HG02763 (cell line): ENCODE results near the gene ADARB1.

Source experiments
- ATAC-seq: cut with Tn5 transposase; IDR thresholded peaks from one replicate; pipeline ENCODE4 v1.9.1; 2021; ENCODE audit warnings: mild to moderate bottlenecking, moderate library complexity; ENCODE audit not compliant: unreplicated experiment

The ADARB1 gene

GRCh38 chr21:45037986-45038385 is 36.4 kb upstream of the ADARB1 start:
- ATAC-seq = no peak

GRCh38 chr21:45039317-45040156 is 34.8 kb upstream of the ADARB1 start:
- ATAC-seq = no peak

- ATAC-seq = no peak
Observed at GRCh38 chr21:45040157-45040711, 34.1 kb upstream of the ADARB1 start.

- ATAC-seq = no peak
Observed at GRCh38 chr21:45040739-45041138, 33.6 kb upstream of the ADARB1 start.

- no peak for ATAC-seq
Observed at GRCh38 chr21:45041351-45041805, 33.0 kb upstream of the ADARB1 start.

DNA sequence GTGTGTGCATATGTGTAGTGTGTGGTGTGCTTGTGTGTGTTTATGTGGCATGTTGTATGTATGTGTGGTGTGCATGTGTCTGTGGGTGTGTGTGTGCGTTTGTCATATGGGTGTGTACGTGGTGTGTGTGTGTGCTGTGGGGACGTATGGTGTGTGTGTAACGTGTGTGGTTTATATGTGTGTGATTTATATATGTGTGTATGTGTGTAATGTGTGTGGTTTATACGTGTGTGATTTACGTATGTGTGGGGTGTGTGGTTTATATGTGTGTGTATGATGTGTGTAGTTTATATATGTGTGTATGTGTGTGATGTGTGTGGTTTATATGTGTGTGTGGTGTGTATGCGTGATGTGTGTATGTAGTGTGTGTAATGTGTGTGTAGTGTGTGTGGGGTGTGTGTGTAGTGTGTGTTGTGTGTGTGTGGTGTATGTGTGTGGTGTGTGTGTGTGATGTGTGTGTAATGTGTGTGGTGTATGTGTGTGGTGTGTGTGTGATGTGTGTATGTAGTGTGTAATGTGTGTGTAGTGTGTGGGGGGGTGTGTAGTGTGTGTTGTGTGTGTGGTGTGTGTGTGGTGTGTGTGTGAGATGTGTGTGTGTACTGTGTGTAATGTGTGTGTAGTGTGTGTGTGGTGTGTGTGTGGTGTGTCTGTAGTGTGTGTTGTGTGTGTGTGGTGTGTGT is 32.3 kb upstream of the ADARB1 start:
- no peak for ATAC-seq

- no peak for ATAC-seq
Observed at GRCh38 chr21:45042664-45043161, 31.7 kb upstream of the ADARB1 start.

DNA sequence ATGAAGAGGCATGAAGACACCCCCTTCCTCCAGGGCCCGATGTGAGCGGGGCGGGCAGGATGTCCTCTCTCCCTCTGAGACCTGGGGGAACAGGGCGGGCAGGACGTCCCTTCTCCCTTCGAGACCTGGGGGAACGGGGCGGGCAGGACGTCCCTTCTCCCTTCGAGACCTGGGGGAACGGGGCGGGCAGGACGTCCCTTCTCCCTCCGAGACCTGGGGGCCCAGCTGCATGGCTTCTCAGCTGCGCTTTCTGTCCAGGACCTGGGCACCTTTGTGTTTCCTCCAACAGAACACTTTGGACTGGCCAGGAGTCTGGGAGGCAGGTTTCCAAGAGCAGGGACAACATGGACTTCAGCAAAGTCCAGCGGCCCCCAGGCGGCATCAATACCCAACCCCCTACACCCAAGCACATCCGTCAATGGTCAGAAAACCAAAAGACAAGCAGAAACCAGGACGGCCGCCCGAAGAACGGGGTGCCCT is 30.8 kb upstream of the ADARB1 start:
- no peak for ATAC-seq

- ATAC-seq = no peak
Observed at GRCh38 chr21:45045481-45045880, 28.9 kb upstream of the ADARB1 start.

GRCh38 chr21:45047257-45047656 is 27.1 kb upstream of the ADARB1 start:
- no peak for ATAC-seq

DNA sequence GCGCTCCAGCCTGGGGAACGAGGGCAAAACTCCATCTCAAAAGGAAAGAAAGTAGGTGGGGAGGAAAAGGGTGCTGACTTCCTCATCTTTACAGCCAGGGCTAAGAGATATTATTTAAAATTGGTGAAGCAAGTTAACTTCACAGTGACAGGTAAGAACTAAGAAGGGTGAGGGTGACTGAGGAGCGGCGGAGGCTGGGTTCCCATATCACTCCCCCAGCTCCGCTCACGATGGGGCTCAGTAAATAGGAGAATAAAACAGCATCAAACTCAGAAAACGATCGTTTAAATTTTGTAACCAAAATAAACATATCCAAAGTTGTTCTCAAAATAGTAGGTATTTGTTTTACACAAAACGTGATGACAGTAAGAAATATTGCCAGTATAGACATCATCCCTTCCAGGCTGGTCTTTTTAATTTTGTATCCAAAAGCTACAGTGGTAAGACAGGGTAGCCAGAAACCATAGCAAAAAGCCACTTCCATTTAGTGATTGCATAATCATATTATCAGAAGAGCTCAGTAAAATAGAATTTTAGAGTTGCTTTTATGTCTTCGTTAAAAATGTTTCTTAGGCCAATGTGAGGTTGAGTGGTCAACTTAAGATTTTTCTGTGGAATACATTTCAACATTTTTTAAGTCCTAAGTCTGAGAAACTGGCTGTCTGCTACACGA is 26.2 kb upstream of the ADARB1 start:
- ATAC-seq = no peak

GRCh38 chr21:45048968-45049367 is 25.4 kb upstream of the ADARB1 start:
- no peak for ATAC-seq

DNA sequence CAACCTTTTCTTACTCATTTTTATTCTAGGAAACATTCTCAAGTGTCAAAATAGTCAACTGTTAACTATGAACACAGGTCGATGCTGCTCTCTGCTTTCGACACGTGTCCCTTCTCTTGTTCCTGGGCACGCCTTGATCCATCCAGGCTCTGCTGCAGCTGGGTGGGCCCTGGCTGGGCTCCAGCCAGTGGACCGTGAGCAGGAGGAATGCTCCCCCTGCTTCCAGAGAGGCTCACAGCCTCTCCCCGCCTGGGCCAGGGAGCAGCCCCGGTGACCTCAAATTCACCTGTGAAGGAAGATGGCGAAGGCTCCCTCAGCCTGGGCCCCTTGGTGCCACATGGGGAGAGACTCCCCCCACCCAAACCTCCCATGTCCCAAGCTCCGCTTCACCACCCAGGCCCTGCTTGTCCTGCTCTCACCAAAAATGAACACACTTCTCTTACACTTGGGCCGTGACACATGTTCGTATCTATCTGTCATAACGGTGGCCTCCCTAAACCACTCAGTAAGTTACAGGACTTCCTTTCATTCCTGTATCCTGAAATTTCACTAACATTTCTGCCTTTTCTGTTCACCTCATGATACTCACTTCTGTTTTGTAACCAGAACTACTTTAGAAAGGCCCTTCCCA is 24.6 kb upstream of the ADARB1 start:
- ATAC-seq = no peak

DNA sequence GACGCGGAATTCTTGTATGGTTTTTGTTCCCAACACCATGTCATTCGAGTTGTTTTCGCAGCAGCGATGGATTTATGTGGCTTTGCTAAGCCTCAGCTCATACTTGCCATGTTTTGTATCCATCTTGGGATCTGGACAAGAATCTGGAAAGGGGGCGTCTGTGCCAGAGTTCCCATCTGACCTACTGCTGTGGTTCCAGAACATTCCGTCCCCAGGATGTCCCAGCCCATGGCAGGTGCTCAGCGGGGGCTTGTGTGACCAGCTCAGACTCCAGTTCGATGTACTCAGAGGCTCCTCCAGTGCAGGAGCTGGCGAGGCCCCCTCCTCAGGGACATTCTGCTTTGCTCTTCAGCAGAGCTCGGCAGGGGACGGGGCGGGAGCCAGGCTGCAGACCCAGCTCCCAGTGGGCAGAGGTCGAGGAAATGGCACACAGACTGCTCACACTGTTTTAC is 24.0 kb upstream of the ADARB1 start:
- no peak for ATAC-seq

- no peak for ATAC-seq
Observed at GRCh38 chr21:45050797-45051489, 23.4 kb upstream of the ADARB1 start.

GRCh38 chr21:45051580-45052434 is 22.6 kb upstream of the ADARB1 start:
- ATAC-seq = no peak

DNA sequence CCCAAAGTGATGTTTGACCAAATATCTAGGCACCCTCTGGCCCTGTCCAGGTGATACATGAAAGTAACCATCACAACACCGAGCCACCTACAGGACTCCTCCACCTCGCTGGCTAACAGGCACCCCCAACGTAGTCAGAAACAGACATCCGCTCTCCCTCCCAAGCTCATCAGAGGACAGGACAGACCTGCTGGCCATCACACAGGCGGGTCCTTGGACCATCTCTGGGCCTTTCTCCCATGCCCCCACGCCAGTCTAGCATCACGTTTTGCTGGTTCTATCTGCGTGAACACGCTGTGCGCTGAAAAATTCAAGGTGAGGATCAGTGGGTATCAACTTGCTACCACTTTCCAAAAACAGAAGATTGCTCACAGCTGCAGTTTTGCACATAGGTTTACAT is 21.4 kb upstream of the ADARB1 start:
- ATAC-seq = no peak

GRCh38 chr21:45053561-45054226 is 20.7 kb upstream of the ADARB1 start:
- no peak for ATAC-seq
